ENCODE data around the gene TOP3B. TPM values are rescaled to one million over a fixed set of nuclear protein-coding genes. Genes with fewer than 3 reads are reported as not detected.

Gene TOP3B
- total RNA-seq, 1 donor from 2014 or later: 83.5 TPM

GRCh38 chr22:22013559-22014284 lies 31.1 kb upstream of the TOP3B start:
- TF ChIP-seq CTCF (IDR thresholded peaks at IDR 0.05; ENCODE audit: partially characterized antibody, unreplicated experiment): no peak
- Mint-ChIP-seq H3K36me3 (ENCODE audit: unreplicated experiment) (no peaks in the 10 kb centered on the region), H3K4me1 (ENCODE audit: low read depth, unreplicated experiment) (no peaks in the 10 kb centered on the region), H3K9me3 (ENCODE audit: unreplicated experiment) (peaks cover 2% of the 10 kb centered on the region), H3K4me3 (ENCODE audit: unreplicated experiment) (no peak overlapping the region), H3K27me3 (ENCODE audit: unreplicated experiment) (no peaks in the 10 kb centered on the region), H3K27ac (ENCODE audit: unreplicated experiment) (no peak overlapping the region)
- no peak for DNase-seq

- Mint-ChIP-seq H3K36me3 (ENCODE audit: unreplicated experiment) (no peaks in the 10 kb centered on the region), H3K9me3 (ENCODE audit: unreplicated experiment) (peaks cover 2% of the 10 kb centered on the region), H3K4me1 (ENCODE audit: low read depth, unreplicated experiment) (no peaks in the 10 kb centered on the region), H3K27me3 (ENCODE audit: unreplicated experiment) (no peaks in the 10 kb centered on the region), H3K4me3 (ENCODE audit: unreplicated experiment) (no peak overlapping the region), H3K27ac (ENCODE audit: unreplicated experiment) (no peak overlapping the region)
- no peak for TF ChIP-seq CTCF (IDR thresholded peaks at IDR 0.05; ENCODE audit: partially characterized antibody, unreplicated experiment)
- no peak for DNase-seq
These were observed 29.4 kb upstream of the TOP3B start for GRCh38 chr22:22011964-22012363.

GRCh38 chr22:22010358-22010757 lies 27.8 kb upstream of the TOP3B start:
- Mint-ChIP-seq H3K27me3 (ENCODE audit: unreplicated experiment) (peaks cover 2% of the 10 kb centered on the region), H3K4me1 (ENCODE audit: low read depth, unreplicated experiment) (no peaks in the 10 kb centered on the region), H3K4me3 (ENCODE audit: unreplicated experiment) (no peak overlapping the region)

GRCh38 chr22:22009661-22010060 lies 27.1 kb upstream of the TOP3B start:
- no peak overlapping the region for H3K27ac Mint-ChIP-seq (ENCODE audit: unreplicated experiment)
- H3K36me3 Mint-ChIP-seq (ENCODE audit: unreplicated experiment): no peaks in the 10 kb centered on the region
- peaks cover 2% of the 10 kb centered on the region for H3K9me3 Mint-ChIP-seq (ENCODE audit: unreplicated experiment)
- DNase-seq: no peak
- TF ChIP-seq CTCF (IDR thresholded peaks at IDR 0.05; ENCODE audit: partially characterized antibody, unreplicated experiment): no peak
- no peak overlapping the region for H3K4me3 Mint-ChIP-seq (ENCODE audit: unreplicated experiment)
- H3K27me3 Mint-ChIP-seq (ENCODE audit: unreplicated experiment): peaks cover 2% of the 10 kb centered on the region
- H3K4me1 Mint-ChIP-seq (ENCODE audit: low read depth, unreplicated experiment): no peaks in the 10 kb centered on the region

More at GRCh38 chr22:22010358-22010757, 27.8 kb upstream of the TOP3B start:
- no peak for TF ChIP-seq CTCF (IDR thresholded peaks at IDR 0.05; ENCODE audit: partially characterized antibody, unreplicated experiment)
- H3K36me3 Mint-ChIP-seq (ENCODE audit: unreplicated experiment): no peaks in the 10 kb centered on the region
- peaks cover 2% of the 10 kb centered on the region for H3K9me3 Mint-ChIP-seq (ENCODE audit: unreplicated experiment)
- DNase-seq: no peak
- no peak overlapping the region for H3K27ac Mint-ChIP-seq (ENCODE audit: unreplicated experiment)

- TF ChIP-seq CTCF (IDR thresholded peaks at IDR 0.05; ENCODE audit: partially characterized antibody, unreplicated experiment): no peak
- Mint-ChIP-seq H3K27me3 (ENCODE audit: unreplicated experiment) (peaks cover 3% of the 10 kb centered on the region), H3K27ac (ENCODE audit: unreplicated experiment) (no peak overlapping the region), H3K4me3 (ENCODE audit: unreplicated experiment) (no peak overlapping the region), H3K36me3 (ENCODE audit: unreplicated experiment) (no peaks in the 10 kb centered on the region), H3K9me3 (ENCODE audit: unreplicated experiment) (no peaks in the 10 kb centered on the region), H3K4me1 (ENCODE audit: low read depth, unreplicated experiment) (no peaks in the 10 kb centered on the region)
- DNase-seq: no peak
These were observed 24.0 kb upstream of the TOP3B start for GRCh38 chr22:22006596-22006990.

All from glutamatergic neuron (in vitro differentiated cells).